Measurements from ENCODE around the gene FNDC11. TPM values are rescaled to one million over a fixed set of nuclear protein-coding genes. Genes with fewer than 3 reads are reported as not detected.

The FNDC11 gene
- total and polyA plus RNA-seq, 2 of the 13 experiments (the other 11 are each of a cell fraction or from before 2014, with no cell fraction given): 0.07 TPM; not detected in 1

DNA sequence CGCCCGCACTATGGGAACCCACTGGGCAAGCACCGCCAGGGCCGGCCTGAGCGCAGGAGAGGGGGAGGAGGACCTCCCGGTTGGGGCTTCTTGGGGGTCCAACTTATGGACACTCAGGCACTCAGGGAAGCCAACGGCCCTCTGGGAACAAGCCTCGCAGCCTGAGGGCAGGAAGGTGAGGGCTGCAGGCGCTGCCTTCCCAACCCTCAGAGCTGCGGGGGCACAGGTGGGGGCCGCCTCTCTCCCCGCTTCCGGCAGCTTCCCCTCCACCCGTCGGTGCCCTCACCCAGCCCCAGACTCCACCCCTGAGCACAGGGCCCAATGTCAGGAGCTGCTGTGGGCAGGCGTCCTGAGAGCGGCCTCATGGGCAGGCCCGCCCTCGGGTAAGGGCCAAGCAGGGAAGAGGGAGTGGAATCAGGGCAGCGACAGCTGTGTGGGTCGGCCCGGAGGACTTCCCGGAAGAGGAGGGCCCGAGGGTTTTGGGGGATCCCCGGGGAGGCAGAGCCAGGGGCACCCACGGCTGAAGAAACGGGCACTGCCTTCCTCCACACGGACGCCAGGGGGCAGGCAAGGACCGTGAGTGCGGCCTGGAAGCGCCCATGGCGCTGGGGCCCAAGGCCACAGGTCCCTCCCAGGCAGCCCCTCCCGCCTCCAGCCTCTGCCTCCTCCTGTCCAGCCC, 16.3 kb upstream of the FNDC11 start (continued):
- no peak for TF ChIP-seq ARNT (IDR thresholded peaks at IDR 0.05)
- TF ChIP-seq DBP (CRISPR knock-in tag; IDR thresholded peaks at IDR 0.05; ENCODE audit: not compliant biosample characterization): no peak
- TF ChIP-seq MTF1 (CRISPR knock-in tag; IDR thresholded peaks at IDR 0.05): no peak
- no peak for TF ChIP-seq SMYD3 (CRISPR knock-in tag; IDR thresholded peaks at IDR 0.05)
- no peak for TF ChIP-seq HNRNPH1 (optimal IDR thresholded peaks at IDR 0.05; ENCODE audit: low read depth, low read length)
- TF ChIP-seq NONO (IDR thresholded peaks at IDR 0.05): no peak
- TF ChIP-seq NONO (CRISPR knock-in tag; conservative IDR thresholded peaks at IDR 0.05): peak; percentile 81; the same call in 1 of the 2 replicates
- TF ChIP-seq ZNF460 (CRISPR knock-in tag; IDR thresholded peaks at IDR 0.05; ENCODE audit: borderline replicate concordance): no peak; the same call in 1 of the 2 replicates
- TF ChIP-seq ZBTB10 (CRISPR knock-in tag; IDR thresholded peaks at IDR 0.05; ENCODE audit: borderline replicate concordance): peak; percentile 100
- TF ChIP-seq, protein P1, sequence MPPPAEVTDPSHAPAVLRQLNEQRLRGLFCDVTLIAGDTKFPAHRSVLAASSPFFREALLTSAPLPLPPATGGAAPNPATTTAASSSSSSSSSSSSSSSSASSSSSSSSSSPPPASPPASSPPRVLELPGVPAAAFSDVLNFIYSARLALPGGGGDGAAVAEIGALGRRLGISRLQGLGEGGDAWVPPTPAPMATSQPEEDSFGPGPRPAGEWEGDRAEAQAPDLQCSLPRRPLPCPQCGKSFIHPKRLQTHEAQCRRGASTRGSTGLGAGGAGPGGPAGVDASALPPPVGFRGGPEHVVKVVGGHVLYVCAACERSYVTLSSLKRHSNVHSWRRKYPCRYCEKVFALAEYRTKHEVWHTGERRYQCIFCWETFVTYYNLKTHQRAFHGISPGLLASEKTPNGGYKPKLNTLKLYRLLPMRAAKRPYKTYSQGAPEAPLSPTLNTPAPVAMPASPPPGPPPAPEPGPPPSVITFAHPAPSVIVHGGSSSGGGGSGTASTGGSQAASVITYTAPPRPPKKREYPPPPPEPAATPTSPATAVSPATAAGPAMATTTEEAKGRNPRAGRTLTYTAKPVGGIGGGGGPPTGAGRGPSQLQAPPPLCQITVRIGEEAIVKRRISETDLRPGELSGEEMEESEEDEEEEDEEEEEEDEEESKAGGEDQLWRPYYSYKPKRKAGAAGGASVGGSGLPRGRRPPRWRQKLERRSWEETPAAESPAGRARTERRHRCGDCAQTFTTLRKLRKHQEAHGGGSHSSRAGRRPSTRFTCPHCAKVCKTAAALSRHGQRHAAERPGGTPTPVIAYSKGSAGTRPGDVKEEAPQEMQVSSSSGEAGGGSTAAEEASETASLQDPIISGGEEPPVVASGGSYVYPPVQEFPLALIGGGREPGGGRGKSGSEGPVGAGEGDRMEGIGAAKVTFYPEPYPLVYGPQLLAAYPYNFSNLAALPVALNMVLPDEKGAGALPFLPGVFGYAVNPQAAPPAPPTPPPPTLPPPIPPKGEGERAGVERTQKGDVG (CRISPR knock-in tag; IDR thresholded peaks at IDR 0.05; ENCODE audit: borderline replicate concordance): peak; percentile 89; the same call in 1 of the 2 replicates
- 0 out of 2 replicates have a peak, but pooled peaks have one; percentile 63 for TF ChIP-seq ZNF235 (CRISPR knock-in tag; IDR thresholded peaks at IDR 0.05; ENCODE audit: borderline replicate concordance)
- TF ChIP-seq REXO4 (CRISPR knock-in tag; IDR thresholded peaks at IDR 0.05; ENCODE audit: borderline replicate concordance): no peak
- TF ChIP-seq ZFP36L1 (CRISPR knock-in tag; IDR thresholded peaks at IDR 0.05): no peak
- TF ChIP-seq TRIM24 (CRISPR knock-in tag; IDR thresholded peaks at IDR 0.05): no peak
- peak; percentile 88 for TF ChIP-seq ZNF225 (CRISPR knock-in tag; IDR thresholded peaks at IDR 0.05)
- TF ChIP-seq CEBPB (IDR thresholded peaks at IDR 0.05; ENCODE audit: borderline replicate concordance, low read depth, low read length): no peak
- TF ChIP-seq ZNF691 (CRISPR knock-in tag; IDR thresholded peaks at IDR 0.05; ENCODE audit: borderline replicate concordance, low read depth): 0 out of 2 replicates have a peak, but pooled peaks have one; percentile 40
- no peak for TF ChIP-seq JUND (CRISPR knock-in tag; IDR thresholded peaks at IDR 0.05)
- TF ChIP-seq RORA (CRISPR knock-in tag; IDR thresholded peaks at IDR 0.05): no peak
- no peak for TF ChIP-seq GLMP (CRISPR knock-in tag; IDR thresholded peaks at IDR 0.05; ENCODE audit: borderline replicate concordance)
- peak; percentile 83 for TF ChIP-seq ELF1 (CRISPR knock-in tag; IDR thresholded peaks at IDR 0.05)

Measured in HepG2 (cell line).